GM12864 (cell line): ENCODE data around the gene YIPF6.

ENCODE experiments used
- DNase-seq: peaks from one replicate; pipeline ENCODE4 v3.0.0-alpha.2; 2011; ENCODE audit warnings: low read depth
- H3K4me3 ChIP-seq: 2 replicates; pipeline ENCODE4 v1.5.1; 2011; ENCODE audit warnings: mild to moderate bottlenecking, low read depth, low read length, control low read depth
- CTCF ChIP-seq: IDR thresholded peaks from 2 replicates; pipeline ENCODE4 v1.5.1; 2011; ENCODE audit warnings: low read depth, mild to moderate bottlenecking, moderate library complexity, low read length, control low read depth, inconsistent platforms; ENCODE audit errors: missing control alignments

Gene YIPF6

GRCh38 chrX:68571292-68571609, 72.4 kb downstream of the YIPF6 start:
- no peak for TF ChIP-seq CTCF
- DNase-seq = no peak
- H3K4me3 ChIP-seq = no peak overlapping the region

GRCh38 chrX:68571610-68572311, 72.9 kb downstream of the YIPF6 start:
- no peak for TF ChIP-seq CTCF
- H3K4me3 ChIP-seq = no peak overlapping the region
- DNase-seq = peak; percentile 19

GRCh38 chrX:68574240-68574639, 75.4 kb downstream of the YIPF6 start:
- no peak overlapping the region for H3K4me3 ChIP-seq
- DNase-seq = no peak
- no peak for TF ChIP-seq CTCF

- no peak overlapping the region for H3K4me3 ChIP-seq
- TF ChIP-seq CTCF = no peak
- DNase-seq = no peak
Observed at GRCh38 chrX:68579810-68580209, 81.0 kb downstream of the YIPF6 start.

GRCh38 chrX:68584221-68584620, 85.4 kb downstream of the YIPF6 start:
- no peak for TF ChIP-seq CTCF

More at GRCh38 chrX:68584221-68584620, 85.4 kb downstream of the YIPF6 start:
- DNase-seq = no peak
- no peak overlapping the region for H3K4me3 ChIP-seq
